HG03565 (cell line): ENCODE results near the gene CDC26.
"Not testable (repeated sequence)": the region's sequence is repeated elsewhere in the genome, so short reads cannot be mapped to it uniquely, and the experiment has no call there.

ENCODE experiments used
- ATAC-seq: cut with Tn5 transposase; IDR thresholded peaks from one replicate; pipeline ENCODE4 v1.9.1; 2021; ENCODE audit warnings: mild to moderate bottlenecking, moderate library complexity; ENCODE audit not compliant: unreplicated experiment

The CDC26 gene

GRCh38 chr9:113296247-113296646 lies 20.9 kb upstream of the CDC26 start:
- not testable (repeated sequence) for ATAC-seq

DNA sequence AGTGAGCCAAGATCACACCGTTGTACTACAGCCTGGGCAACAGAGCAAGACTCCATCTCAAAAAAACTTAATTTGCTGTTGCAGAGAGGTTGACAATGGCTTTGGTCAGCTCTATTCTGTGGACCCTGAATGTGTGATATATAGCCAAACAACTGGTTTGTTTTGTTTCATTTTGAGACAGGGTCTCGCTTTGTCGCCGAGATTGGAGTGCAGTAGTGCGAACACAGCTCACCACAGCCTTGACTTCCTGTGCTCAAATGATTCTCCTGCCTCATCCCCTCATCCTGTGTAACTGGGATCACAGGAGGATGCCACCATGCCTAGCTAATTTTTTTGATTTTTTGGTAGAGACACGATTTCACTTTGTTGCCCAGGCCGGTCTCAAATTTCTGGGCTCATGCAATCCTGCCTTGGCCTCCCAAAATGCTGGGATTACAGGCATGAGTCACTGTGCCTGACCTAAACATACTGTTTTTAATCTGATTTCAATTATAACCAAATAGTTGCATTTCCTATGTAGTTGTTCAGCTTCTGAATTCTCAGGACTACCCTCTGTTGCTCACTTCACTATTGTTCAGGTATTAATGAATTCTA lies 18.0 kb upstream of the CDC26 start:
- no peak for ATAC-seq

- ATAC-seq = no peak
These were observed 14.8 kb upstream of the CDC26 start for GRCh38 chr9:113290052-113290607.

- ATAC-seq = no peak
These were observed 13.7 kb upstream of the CDC26 start for GRCh38 chr9:113289091-113289490.

GRCh38 chr9:113281356-113281755 lies 6.0 kb upstream of the CDC26 start:
- no peak for ATAC-seq

- ATAC-seq = no peak
These were observed 3.5 kb upstream of the CDC26 start for GRCh38 chr9:113278840-113279239.

- ATAC-seq = no peak
These were observed 757 bp downstream of the CDC26 start for GRCh38 chr9:113274474-113275156.

DNA sequence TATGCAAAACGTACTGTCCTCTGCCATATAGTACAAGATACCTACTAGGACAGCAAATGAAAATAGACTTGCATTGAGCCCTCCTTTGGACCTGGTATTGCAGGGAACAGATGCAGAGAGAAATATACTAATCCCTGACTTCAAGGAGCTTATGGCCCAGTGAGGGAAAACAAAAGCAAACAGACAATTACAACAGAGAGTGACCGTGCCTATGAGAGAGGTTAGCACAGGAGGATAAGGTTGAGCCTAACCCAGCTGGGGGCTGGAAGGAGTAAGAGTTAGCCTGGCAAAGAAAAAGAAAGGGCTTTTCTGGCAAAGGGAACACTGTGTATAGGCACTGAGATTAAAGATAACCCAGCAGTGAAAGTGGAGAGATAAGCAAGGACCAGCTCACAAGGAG lies 5.5 kb downstream of the CDC26 start:
- no peak for ATAC-seq

- no peak for ATAC-seq
These were observed 6.0 kb downstream of the CDC26 start for GRCh38 chr9:113269355-113269754.

GRCh38 chr9:113267911-113268566 lies 7.3 kb downstream of the CDC26 start:
- ATAC-seq = no peak

- no peak for ATAC-seq
These were observed 9.2 kb downstream of the CDC26 start for GRCh38 chr9:113266174-113266573.

DNA sequence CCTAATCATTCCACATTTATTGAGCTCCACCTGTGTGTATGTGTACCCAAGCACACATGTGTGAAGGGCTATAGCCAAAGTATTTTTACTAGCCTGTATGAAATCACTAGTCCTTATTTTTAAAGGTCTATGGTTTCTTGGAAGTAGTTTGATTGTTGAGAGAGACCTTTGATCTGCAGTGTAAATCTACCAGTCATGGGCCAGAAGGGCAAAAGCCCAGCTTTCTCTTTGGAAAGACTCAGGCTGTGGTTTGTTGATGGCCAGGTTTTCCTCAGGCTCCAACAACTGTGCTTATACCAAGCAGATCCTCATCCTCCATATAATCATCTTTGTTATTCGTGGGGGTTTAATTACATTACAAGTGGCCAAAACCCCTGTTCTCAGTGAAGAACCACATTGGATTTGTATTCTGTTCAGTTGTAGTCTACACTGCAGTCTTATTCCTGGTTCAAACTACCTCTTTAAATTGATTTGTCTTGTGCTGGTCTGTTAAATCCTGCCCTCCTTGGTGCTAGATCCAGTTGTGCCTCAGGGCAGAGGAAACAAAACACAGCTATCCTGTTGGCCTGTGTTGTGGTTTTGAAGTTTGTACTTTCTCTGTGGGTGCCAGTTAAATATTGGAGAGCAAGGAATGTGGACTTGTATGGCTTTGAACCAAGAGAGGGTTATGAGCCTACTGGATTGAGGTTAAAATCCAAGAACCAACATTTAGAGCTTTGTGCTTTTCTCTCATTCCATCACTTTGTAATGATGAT lies 13.3 kb downstream of the CDC26 start:
- ATAC-seq = no peak

GRCh38 chr9:113258282-113258681 lies 17.1 kb downstream of the CDC26 start:
- ATAC-seq = no peak

DNA sequence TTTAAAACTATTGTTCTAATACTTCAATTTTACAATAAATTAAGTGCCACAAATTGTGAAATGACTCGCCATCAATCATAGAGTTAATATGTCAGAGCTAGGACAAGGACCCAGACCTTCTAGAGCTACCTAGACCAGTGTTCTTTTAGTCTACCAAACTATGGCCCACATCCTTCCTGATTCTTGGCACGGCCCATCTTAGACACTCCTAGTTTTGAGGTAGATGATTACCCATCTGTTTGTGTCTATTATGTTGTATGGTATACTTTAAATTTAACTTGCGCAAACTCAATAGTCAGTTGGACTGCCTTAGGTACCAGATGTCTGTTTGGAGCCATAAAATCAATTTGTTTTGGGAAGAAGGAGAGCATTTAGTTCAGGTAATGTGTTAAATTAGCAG lies 17.5 kb downstream of the CDC26 start:
- no peak for ATAC-seq

- ATAC-seq = no peak
These were observed 19.9 kb downstream of the CDC26 start for GRCh38 chr9:113255438-113255837.

DNA sequence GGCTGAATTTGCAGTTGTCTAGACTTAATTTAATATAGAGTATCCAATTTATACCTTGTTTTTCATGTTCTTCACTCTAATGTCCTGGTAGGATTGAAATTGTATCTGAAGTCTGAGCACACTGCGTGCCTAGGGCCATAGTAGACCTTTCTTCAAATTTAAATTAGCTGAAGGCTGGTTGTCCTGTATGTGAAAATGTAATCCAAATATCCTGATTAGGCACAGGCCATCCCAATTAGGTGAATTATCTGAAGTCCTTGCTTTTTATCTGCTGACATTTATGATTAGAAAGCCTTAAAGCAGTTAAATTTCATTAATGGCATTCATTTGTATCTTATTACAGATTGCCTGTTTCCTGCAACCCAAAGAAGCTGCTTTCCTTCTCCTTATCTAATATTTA lies 20.4 kb downstream of the CDC26 start:
- no peak for ATAC-seq

DNA sequence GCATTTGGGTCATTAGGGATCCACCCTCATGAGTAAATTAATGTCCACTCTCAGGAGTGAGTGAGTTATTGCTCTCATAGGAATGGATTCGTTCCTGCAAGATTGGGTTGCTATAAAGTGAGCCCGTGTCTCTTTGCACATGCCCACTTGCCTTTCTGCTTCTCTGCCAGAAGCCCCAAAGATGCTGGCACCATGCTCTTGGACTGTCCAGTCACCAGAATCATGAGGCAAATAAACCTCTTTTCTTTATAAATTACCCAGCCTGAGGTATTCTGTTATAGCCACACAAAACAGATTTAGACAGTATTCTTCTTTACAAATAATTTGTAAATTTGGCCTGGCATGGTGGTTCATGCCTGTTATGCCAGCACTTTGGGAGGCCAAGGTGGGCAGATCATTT lies 24.6 kb downstream of the CDC26 start:
- no peak for ATAC-seq

DNA sequence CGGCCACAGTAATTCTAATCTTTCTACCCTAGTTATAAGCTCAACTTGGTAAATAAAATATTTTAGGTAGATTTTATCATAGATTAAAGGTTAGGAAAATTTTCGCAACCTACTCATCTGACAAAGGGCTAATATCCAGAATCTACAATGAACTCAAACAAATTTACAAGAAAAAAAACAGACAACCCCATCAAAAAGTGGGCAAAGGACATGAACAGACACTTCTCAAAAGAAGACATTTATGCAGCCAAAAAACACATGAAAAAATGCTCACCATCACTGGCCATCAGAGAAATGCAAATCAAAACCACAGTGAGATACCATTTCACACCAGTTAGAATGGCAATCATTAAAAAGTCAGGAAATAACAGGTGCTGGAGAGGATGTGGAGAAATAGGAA lies 25.7 kb downstream of the CDC26 start:
- not testable (repeated sequence) for ATAC-seq

DNA sequence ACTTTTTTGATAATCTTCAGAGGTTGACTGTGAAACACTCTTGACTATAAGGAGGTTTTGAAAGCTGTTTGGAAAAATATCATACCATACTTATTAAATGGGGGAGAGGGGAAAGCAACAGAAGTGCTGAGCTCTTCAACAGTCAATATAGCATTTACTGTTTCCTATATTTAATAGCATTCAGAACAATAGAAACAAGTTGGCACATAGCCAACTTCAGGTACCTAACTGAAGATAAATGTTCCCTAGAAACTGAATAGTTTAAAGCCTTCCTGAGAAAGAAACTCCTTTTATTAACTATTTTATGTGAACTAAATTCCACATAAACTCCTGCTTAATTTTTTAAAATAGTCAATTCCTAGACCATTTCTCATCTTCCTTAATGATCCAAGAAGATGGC lies 27.7 kb downstream of the CDC26 start:
- ATAC-seq = no peak

- no peak for ATAC-seq
These were observed 28.4 kb downstream of the CDC26 start for GRCh38 chr9:113246928-113247327.

DNA sequence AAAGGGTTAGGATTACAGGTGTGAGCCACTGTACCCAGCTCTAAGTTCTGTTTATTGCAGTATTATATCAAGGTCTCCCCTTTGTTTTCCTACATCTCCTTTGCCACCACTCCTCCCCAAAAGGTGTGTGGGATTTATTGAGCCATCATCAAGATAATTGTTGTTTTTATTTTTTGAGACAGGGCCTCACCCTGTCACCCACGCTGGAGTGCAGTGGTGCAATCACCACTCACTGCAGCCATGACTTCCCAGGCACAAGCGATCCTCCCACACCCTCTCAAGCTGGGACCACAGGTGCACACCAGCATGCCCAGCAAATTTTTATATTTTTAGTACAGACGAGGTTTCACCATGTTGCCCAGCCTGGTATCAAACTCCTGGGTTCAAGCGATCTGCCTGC lies 29.5 kb downstream of the CDC26 start:
- ATAC-seq = no peak
